Dendritic cell treated with granulocyte-macrophage colony-stimulating factor and Interleukin-4, amounts not matched to agents 40 ng/mL and 50 ng/mL, for 4 days (primary cell): ENCODE measurements around the gene FAM187B.

Source experiments
- H3K27ac Mint-ChIP-seq: one replicate; pipeline ENCODE4 v1.8.0; 2022; ENCODE audit warnings: mild to moderate bottlenecking, mixed read lengths
- H3K27me3 Mint-ChIP-seq: one replicate; pipeline ENCODE4 v1.8.0; 2022; ENCODE audit warnings: mild to moderate bottlenecking, mixed read lengths
- H3K36me3 Mint-ChIP-seq: one replicate; pipeline ENCODE4 v1.8.0; 2022; ENCODE audit warnings: low read depth, mixed read lengths
- H3K4me1 Mint-ChIP-seq: one replicate; pipeline ENCODE4 v1.8.0; 2022; ENCODE audit warnings: low read depth, mixed read lengths
- H3K4me3 Mint-ChIP-seq: one replicate; pipeline ENCODE4 v1.8.0; 2022; ENCODE audit warnings: mild to moderate bottlenecking, moderate library complexity, mixed read lengths
- H3K9me3 Mint-ChIP-seq: one replicate; pipeline ENCODE4 v1.8.0; 2022; ENCODE audit warnings: mixed read lengths
- intact Hi-C: fragments of 100-400 bp; cut with micrococcal nuclease; formaldehyde crosslinking; loops from one replicate; pipeline ENCODE4 v1.15.0; 2022

FAM187B gene

GRCh38 chr19:35217649-35217990, 10.9 kb downstream of the FAM187B start:
- peak overlapping the region; percentile 52 for H3K27ac Mint-ChIP-seq
- peaks cover 53% of the 10 kb centered on the region for H3K4me1 Mint-ChIP-seq
- H3K9me3 Mint-ChIP-seq: peaks cover 10% of the 10 kb centered on the region
- intact Hi-C loops: loop anchor here (10.0 kb wide), 1 partner anchor 47 kb away; the partner anchor contains the start of gene USF2
- peaks cover 4% of the 10 kb centered on the region for H3K27me3 Mint-ChIP-seq
- no peak overlapping the region for H3K4me3 Mint-ChIP-seq
- H3K36me3 Mint-ChIP-seq: no peaks in the 10 kb centered on the region

GRCh38 chr19:35216833-35217648, 11.5 kb downstream of the FAM187B start:
- H3K9me3 Mint-ChIP-seq: peaks cover 10% of the 10 kb centered on the region
- peaks cover 4% of the 10 kb centered on the region for H3K27me3 Mint-ChIP-seq
- no peak overlapping the region for H3K4me3 Mint-ChIP-seq
- intact Hi-C loops: loop anchor here (10.0 kb wide), 1 partner anchor 48 kb away; the partner anchor contains the start of gene USF2
- H3K36me3 Mint-ChIP-seq: no peaks in the 10 kb centered on the region
- peak overlapping the region; percentile 59 for H3K27ac Mint-ChIP-seq
- H3K4me1 Mint-ChIP-seq: peaks cover 54% of the 10 kb centered on the region

- Mint-ChIP-seq H3K27me3 (peaks cover 4% of the 10 kb centered on the region), H3K36me3 (no peaks in the 10 kb centered on the region), H3K4me3 (no peak overlapping the region), H3K4me1 (peaks cover 63% of the 10 kb centered on the region), H3K27ac (peak overlapping the region; percentile 59), H3K9me3 (peaks cover 10% of the 10 kb centered on the region)
- intact Hi-C loops: loop anchor here (10.0 kb wide), 1 partner anchor 49 kb away; the partner anchor contains the start of gene USF2
Measured at GRCh38 chr19:35216016-35216832, 12.3 kb downstream of the FAM187B start.

GRCh38 chr19:35214766-35215422, 13.6 kb downstream of the FAM187B start:
- Mint-ChIP-seq H3K4me1 (peaks cover 67% of the 10 kb centered on the region), H3K9me3 (peaks cover 10% of the 10 kb centered on the region), H3K27me3 (peaks cover 4% of the 10 kb centered on the region), H3K36me3 (no peaks in the 10 kb centered on the region), H3K4me3 (no peak overlapping the region), H3K27ac (peak overlapping the region; percentile 76)
- intact Hi-C loops: loop anchor here (10.0 kb wide), 1 partner anchor 50 kb away; the partner anchor contains the start of gene USF2

- H3K36me3 Mint-ChIP-seq: no peaks in the 10 kb centered on the region
- peaks cover 61% of the 10 kb centered on the region for H3K4me1 Mint-ChIP-seq
- peak overlapping the region; percentile 23 for H3K4me3 Mint-ChIP-seq
- H3K27ac Mint-ChIP-seq: peak overlapping the region; percentile 76
- H3K9me3 Mint-ChIP-seq: peaks cover under 1% of the 10 kb centered on the region
- no peaks in the 10 kb centered on the region for H3K27me3 Mint-ChIP-seq
- intact Hi-C loops: loop anchor here (10.0 kb wide), 1 partner anchor 51 kb away; the partner anchor contains the start of gene USF2
Measured at GRCh38 chr19:35213663-35214632, 14.6 kb downstream of the FAM187B start.

GRCh38 chr19:35212241-35212640, 16.3 kb downstream of the FAM187B start:
- Mint-ChIP-seq H3K4me1 (peaks cover 61% of the 10 kb centered on the region), H3K9me3 (no peaks in the 10 kb centered on the region), H3K36me3 (no peaks in the 10 kb centered on the region), H3K27ac (peak overlapping the region; percentile 72), H3K27me3 (no peaks in the 10 kb centered on the region), H3K4me3 (no peak overlapping the region)
- intact Hi-C loops: loop anchor here (10.0 kb wide), 1 partner anchor 53 kb away; the partner anchor contains the start of gene USF2

- peaks cover 3% of the 10 kb centered on the region for H3K27me3 Mint-ChIP-seq
- peaks cover 61% of the 10 kb centered on the region for H3K4me1 Mint-ChIP-seq
- peak overlapping the region; percentile 30 for H3K4me3 Mint-ChIP-seq
- intact Hi-C loops: loop anchor here (10.0 kb wide), 1 partner anchor 53 kb away; the partner anchor contains the start of gene USF2
- H3K9me3 Mint-ChIP-seq: no peaks in the 10 kb centered on the region
- no peaks in the 10 kb centered on the region for H3K36me3 Mint-ChIP-seq
- peak overlapping the region; percentile 72 for H3K27ac Mint-ChIP-seq
Measured at GRCh38 chr19:35211545-35212230, 16.9 kb downstream of the FAM187B start.

- Mint-ChIP-seq H3K4me3 (no peak overlapping the region), H3K27me3 (peaks cover 8% of the 10 kb centered on the region), H3K9me3 (no peaks in the 10 kb centered on the region), H3K27ac (no peak overlapping the region), H3K36me3 (no peaks in the 10 kb centered on the region), H3K4me1 (peaks cover 63% of the 10 kb centered on the region)
- intact Hi-C loops: loop anchor here (10.0 kb wide), 2 partner anchors 55 kb away; partner anchors contain the start of genes FXYD5 and USF2
Measured at GRCh38 chr19:35209646-35210045, 18.9 kb downstream of the FAM187B start.

GRCh38 chr19:35208121-35208520, 20.4 kb downstream of the FAM187B start:
- H3K27ac Mint-ChIP-seq: no peak overlapping the region
- peaks cover 8% of the 10 kb centered on the region for H3K27me3 Mint-ChIP-seq
- no peaks in the 10 kb centered on the region for H3K36me3 Mint-ChIP-seq
- no peak overlapping the region for H3K4me3 Mint-ChIP-seq
- intact Hi-C loops: loop anchor here (10.0 kb wide), 1 partner anchor 53 kb away; the partner anchor contains the start of gene FXYD5
- peaks cover 63% of the 10 kb centered on the region for H3K4me1 Mint-ChIP-seq
- no peaks in the 10 kb centered on the region for H3K9me3 Mint-ChIP-seq

- no peak overlapping the region for H3K4me3 Mint-ChIP-seq
- no peaks in the 10 kb centered on the region for H3K36me3 Mint-ChIP-seq
- H3K27ac Mint-ChIP-seq: no peak overlapping the region
- intact Hi-C loops: loop anchor here (10.0 kb wide), 1 partner anchor 53 kb away; the partner anchor contains the start of gene FXYD5
- H3K9me3 Mint-ChIP-seq: no peaks in the 10 kb centered on the region
- H3K4me1 Mint-ChIP-seq: peaks cover 61% of the 10 kb centered on the region
- peaks cover 8% of the 10 kb centered on the region for H3K27me3 Mint-ChIP-seq
Measured at GRCh38 chr19:35207391-35207871, 21.1 kb downstream of the FAM187B start.

GRCh38 chr19:35206855-35207254, 21.7 kb downstream of the FAM187B start:
- intact Hi-C loops: loop anchor here (10.0 kb wide), 1 partner anchor 52 kb away; the partner anchor contains the start of gene FXYD5
- Mint-ChIP-seq H3K4me3 (no peak overlapping the region), H3K4me1 (peaks cover 55% of the 10 kb centered on the region), H3K27ac (peak overlapping the region; percentile 41), H3K9me3 (no peaks in the 10 kb centered on the region), H3K27me3 (peaks cover 8% of the 10 kb centered on the region), H3K36me3 (no peaks in the 10 kb centered on the region)

GRCh38 chr19:35206379-35206778, 22.2 kb downstream of the FAM187B start:
- peak overlapping the region; percentile 41 for H3K27ac Mint-ChIP-seq
- intact Hi-C loops: loop anchor here (10.0 kb wide), 1 partner anchor 52 kb away; the partner anchor contains the start of gene FXYD5
- H3K36me3 Mint-ChIP-seq: no peaks in the 10 kb centered on the region
- H3K9me3 Mint-ChIP-seq: no peaks in the 10 kb centered on the region
- H3K27me3 Mint-ChIP-seq: peaks cover 8% of the 10 kb centered on the region
- peaks cover 50% of the 10 kb centered on the region for H3K4me1 Mint-ChIP-seq
- no peak overlapping the region for H3K4me3 Mint-ChIP-seq
